ENCODE measurements around the gene OR1G1. TPM values are rescaled to one million over a fixed set of nuclear protein-coding genes. Genes with fewer than 3 reads are reported as not detected.

OR1G1 gene
- total RNA-seq, 1 experiment from 2014 or later = not detected

- Mint-ChIP-seq H3K27me3 (ENCODE audit: low read depth) (no peaks in the 10 kb centered on the region; the same call in 1 of the 2 replicates), H3K4me3 (no peak within 1 kb of the TSS), H3K9me3 (peaks cover 68 to 87% of the 10 kb centered on the region in 2 experiments), H3K27ac (no peak within 1 kb of the TSS), H3K36me3 (ENCODE audit: insufficient read depth in 1 of 3, low read depth in 3 of 3) (peaks cover 0 to 30% (median 0%) of the 10 kb centered on the region in 3 experiments; a peak in 3 of 7 replicates), H3K4me1 (no peaks in the 10 kb centered on the region)
- DNase-seq = no peak
- H3K4me2 ChIP-seq (ENCODE audit: insufficient read depth, insufficient read length, low read length) = no peak within 1 kb of the TSS
- no peak within 1 kb of the TSS for H2AK5ac ChIP-seq (ENCODE audit: insufficient read length, low read length)
- H4K5ac ChIP-seq (ENCODE audit: insufficient read length, low read depth, low read length) = no peak within 1 kb of the TSS
- no peaks in the 10 kb centered on the region for H4K20me1 ChIP-seq (ENCODE audit: control insufficient read depth, insufficient read depth, insufficient read length)
- no peak within 1 kb of the TSS for H3K4ac ChIP-seq (ENCODE audit: low read depth, low read length)
- H4K8ac ChIP-seq (replicated peaks; ENCODE audit: insufficient read length, low read depth, low read length) = no peak within 1 kb of the TSS
- no peak within 1 kb of the TSS for H2BK20ac ChIP-seq (ENCODE audit: low read depth, low read length, poor library complexity, severe bottlenecking)
- no peak within 1 kb of the TSS for H3K14ac ChIP-seq (ENCODE audit: insufficient read depth, low read length)
- H2BK15ac ChIP-seq (ENCODE audit: low read depth, low read length) = no peak within 1 kb of the TSS
- TF ChIP-seq, protein P1, sequence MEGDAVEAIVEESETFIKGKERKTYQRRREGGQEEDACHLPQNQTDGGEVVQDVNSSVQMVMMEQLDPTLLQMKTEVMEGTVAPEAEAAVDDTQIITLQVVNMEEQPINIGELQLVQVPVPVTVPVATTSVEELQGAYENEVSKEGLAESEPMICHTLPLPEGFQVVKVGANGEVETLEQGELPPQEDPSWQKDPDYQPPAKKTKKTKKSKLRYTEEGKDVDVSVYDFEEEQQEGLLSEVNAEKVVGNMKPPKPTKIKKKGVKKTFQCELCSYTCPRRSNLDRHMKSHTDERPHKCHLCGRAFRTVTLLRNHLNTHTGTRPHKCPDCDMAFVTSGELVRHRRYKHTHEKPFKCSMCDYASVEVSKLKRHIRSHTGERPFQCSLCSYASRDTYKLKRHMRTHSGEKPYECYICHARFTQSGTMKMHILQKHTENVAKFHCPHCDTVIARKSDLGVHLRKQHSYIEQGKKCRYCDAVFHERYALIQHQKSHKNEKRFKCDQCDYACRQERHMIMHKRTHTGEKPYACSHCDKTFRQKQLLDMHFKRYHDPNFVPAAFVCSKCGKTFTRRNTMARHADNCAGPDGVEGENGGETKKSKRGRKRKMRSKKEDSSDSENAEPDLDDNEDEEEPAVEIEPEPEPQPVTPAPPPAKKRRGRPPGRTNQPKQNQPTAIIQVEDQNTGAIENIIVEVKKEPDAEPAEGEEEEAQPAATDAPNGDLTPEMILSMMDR (conservative IDR thresholded peaks at IDR 0.05) = no peak
- no peak within 1 kb of the TSS for H3K9ac ChIP-seq (ENCODE audit: extremely low read depth, insufficient read length, low read length)
- no peak within 1 kb of the TSS for H2AFZ ChIP-seq (ENCODE audit: low read length)
- H3K79me1 ChIP-seq (ENCODE audit: insufficient read depth, low read depth, low read length, poor library complexity, severe bottlenecking) = no peaks in the 10 kb centered on the region
- H3K56ac ChIP-seq (ENCODE audit: insufficient read length, low read depth, low read length) = no peak within 1 kb of the TSS
- no peaks in the 10 kb centered on the region; the same call in 1 of the 2 replicates for H3K27me3 ChIP-seq (ENCODE audit: insufficient read depth, low read length)
- H3K9me3 ChIP-seq (ENCODE audit: control insufficient read depth, low read depth, low read length) = peaks cover 64% of the 10 kb centered on the region
- no peak within 1 kb of the TSS for H4K91ac ChIP-seq (ENCODE audit: insufficient read length, low read depth, low read length)
- no peak within 1 kb of the TSS for H3K18ac ChIP-seq (ENCODE audit: insufficient read length, low read depth, low read length)
- H3K27ac ChIP-seq (ENCODE audit: insufficient read length, low read depth, low read length) = no peak within 1 kb of the TSS
- no peak within 1 kb of the TSS for H3T11ph ChIP-seq (ENCODE audit: low read length)
- H3K79me2 ChIP-seq (ENCODE audit: insufficient read depth, low read length) = no peaks in the 10 kb centered on the region
- no peak within 1 kb of the TSS for H2BK12ac ChIP-seq (ENCODE audit: insufficient read length, low read depth, low read length)
- no peaks in the 10 kb centered on the region for H3K4me1 ChIP-seq (ENCODE audit: insufficient read depth, low read length)
- no peak within 1 kb of the TSS for H2BK5ac ChIP-seq (ENCODE audit: insufficient read length, low read length)
- no peaks in the 10 kb centered on the region for H3K23me2 ChIP-seq (ENCODE audit: insufficient read length, low read depth, low read length, poor library complexity, severe bottlenecking)
- H3K23ac ChIP-seq (ENCODE audit: insufficient read length, low read depth, low read length) = no peak within 1 kb of the TSS
- H2BK120ac ChIP-seq (ENCODE audit: low read depth, low read length, poor library complexity, severe bottlenecking) = no peak within 1 kb of the TSS
- no CpG with 5 or more reads among the region's 3 CpGs for WGBS (ENCODE audit: extremely low coverage, insufficient read length, low lambda C conversion rate)
Observed at GRCh38 chr17:3104322-3104721, 23.0 kb downstream of the OR1G1 start, which contains the start of gene OR1D2. OR1D2 (minus strand) TSS chr17:3104422; CDS start chr17:3092996, 11,426 bp downstream.

Other genes starting within 250 kb of the OR1G1 start
- not detected in 2 replicates for gene OR1D5, start 63.9 kb downstream of the OR1G1 start, total RNA-seq (2021)
- not detected in 2 replicates for gene OR1D2, start 23.1 kb downstream of the OR1G1 start, total RNA-seq (2021)
- gene OR1A2, start 70.0 kb upstream of the OR1G1 start, total RNA-seq (2021) = not detected in 2 replicates
- gene OR1A1, start 80.1 kb upstream of the OR1G1 start, total RNA-seq (2021) = not detected in 2 replicates
- gene OR3A1, start 170.8 kb upstream of the OR1G1 start, total RNA-seq (2021) = not detected in 2 replicates

All from H9 (cell line).